ENCODE measurements around the gene ECI1. TPM values are rescaled to one million over a fixed set of nuclear protein-coding genes. Genes with fewer than 3 reads are reported as not detected.

The ECI1 gene
- total RNA-seq, 1 donor = 10.5 TPM

- no peak overlapping the region for H3K4me3 ChIP-seq (ENCODE audit: low read length)
- H3K9me3 ChIP-seq (ENCODE audit: low read depth, low read length) = no peaks in the 10 kb centered on the region
- peaks cover 11% of the 10 kb centered on the region for H3K4me1 ChIP-seq (ENCODE audit: insufficient read depth, low read length)
- H3K27me3 ChIP-seq (ENCODE audit: insufficient read depth, low read length) = peaks cover 33% of the 10 kb centered on the region
Observed at GRCh38 chr16:2194852-2195321, 56.5 kb downstream of the ECI1 start.

- peaks cover 11% of the 10 kb centered on the region for H3K4me1 ChIP-seq (ENCODE audit: insufficient read depth, low read length)
- no peak overlapping the region for H3K4me3 ChIP-seq (ENCODE audit: low read length)
- peaks cover 33% of the 10 kb centered on the region for H3K27me3 ChIP-seq (ENCODE audit: insufficient read depth, low read length)
- no peaks in the 10 kb centered on the region for H3K9me3 ChIP-seq (ENCODE audit: low read depth, low read length)
Observed at GRCh38 chr16:2194166-2194834, 57.1 kb downstream of the ECI1 start.

- H3K4me1 ChIP-seq (ENCODE audit: insufficient read depth, low read length) = peaks cover 11% of the 10 kb centered on the region
- peaks cover 14% of the 10 kb centered on the region for H3K27me3 ChIP-seq (ENCODE audit: insufficient read depth, low read length)
- no peak overlapping the region for H3K4me3 ChIP-seq (ENCODE audit: low read length)
Observed at GRCh38 chr16:2191446-2191706, 60.0 kb downstream of the ECI1 start.

GRCh38 chr16:2190659-2191445 is 60.5 kb downstream of the ECI1 start:
- Histone ChIP-seq H3K4me3 (ENCODE audit: low read length) (no peak overlapping the region), H3K9me3 (ENCODE audit: low read depth, low read length) (no peaks in the 10 kb centered on the region), H3K27me3 (ENCODE audit: insufficient read depth, low read length) (peaks cover 13% of the 10 kb centered on the region), H3K4me1 (ENCODE audit: insufficient read depth, low read length) (peaks cover 10% of the 10 kb centered on the region)

More at GRCh38 chr16:2191446-2191706, 60.0 kb downstream of the ECI1 start:
- no peaks in the 10 kb centered on the region for H3K9me3 ChIP-seq (ENCODE audit: low read depth, low read length)

GRCh38 chr16:2190002-2190658 is 61.3 kb downstream of the ECI1 start:
- Histone ChIP-seq H3K4me1 (ENCODE audit: insufficient read depth, low read length) (peaks cover 3% of the 10 kb centered on the region), H3K9me3 (ENCODE audit: low read depth, low read length) (no peaks in the 10 kb centered on the region), H3K4me3 (ENCODE audit: low read length) (no peak overlapping the region), H3K27me3 (ENCODE audit: insufficient read depth, low read length) (peaks cover 6% of the 10 kb centered on the region)

Other genes starting within 250 kb of the ECI1 start
- 18.6 TPM for gene ZNF598, start 241.8 kb downstream of the ECI1 start, total RNA-seq
- not detected for gene NPW, start 231.8 kb downstream of the ECI1 start, total RNA-seq
- gene NHERF2, start 224.7 kb downstream of the ECI1 start, total RNA-seq = 0.84 TPM
- 3.1 TPM for gene NTHL1, start 203.8 kb downstream of the ECI1 start, total RNA-seq
- 28.3 TPM for gene TSC2, start 203.6 kb downstream of the ECI1 start, total RNA-seq
- gene PKD1, start 115.7 kb downstream of the ECI1 start, total RNA-seq = 49.6 TPM
- gene RAB26, start 103.0 kb downstream of the ECI1 start, total RNA-seq = not detected
- 17.9 TPM for gene TRAF7, start 95.8 kb downstream of the ECI1 start, total RNA-seq
- not detected for gene CASKIN1, start 55.0 kb downstream of the ECI1 start, total RNA-seq
- 11.0 TPM for gene MLST8, start 46.1 kb downstream of the ECI1 start, total RNA-seq
- gene BRICD5, start 40.7 kb downstream of the ECI1 start, total RNA-seq = 0.84 TPM
- 9.8 TPM for gene PGP, start 36.7 kb downstream of the ECI1 start, total RNA-seq
- 14.0 TPM for gene E4F1, start 28.0 kb downstream of the ECI1 start, total RNA-seq
- gene DNASE1L2, start 15.1 kb downstream of the ECI1 start, total RNA-seq = 0.21 TPM
- gene RNPS1, start 16.5 kb upstream of the ECI1 start, total RNA-seq = 156 TPM
- gene ABCA3, start 89.1 kb upstream of the ECI1 start, total RNA-seq = 1.9 TPM
- gene CCNF, start 177.9 kb upstream of the ECI1 start, total RNA-seq = 1.2 TPM
- not detected for gene TEDC2, start 208.5 kb upstream of the ECI1 start, total RNA-seq
- not detected for gene NTN3, start 219.7 kb upstream of the ECI1 start, total RNA-seq
- gene TBC1D24, start 223.5 kb upstream of the ECI1 start, total RNA-seq = 2.1 TPM